GM23338 (cell line): ENCODE measurements around the gene OPN4. TPM values are rescaled to one million over a fixed set of nuclear protein-coding genes. Genes with fewer than 3 reads are reported as not detected.

ENCODE experiments used
- ATAC-seq: fragments of 200-7000 bp; cut with Tn5 transposase; 3 replicates; pipeline ENCODE4 v1.9.1; 2020
- DNase-seq: peaks from one replicate; pipeline ENCODE4 v3.0.0-alpha.2; 2015; ENCODE audit warnings: low spot score
- H2AFZ ChIP-seq: fragments of 200-600 bp; sonication (generic); 2 replicates; pipeline ENCODE4 v1.8.0; 2016; ENCODE audit warnings: antibody characterized with exemption, mild to moderate bottlenecking, moderate library complexity
- H3F3A ChIP-seq: fragments of 200-600 bp; sonication (generic); replicated peaks from 2 replicates; pipeline ENCODE4 v1.8.0; 2017; ENCODE audit warnings: antibody characterized with exemption, mixed run types, low read depth
- H3K27ac ChIP-seq: fragments of 200-600 bp; sonication (generic); 2 replicates; pipeline ENCODE4 v1.6.1; 2016; ENCODE audit warnings: low read depth
- H3K27me3 ChIP-seq: fragments of 200-600 bp; sonication (generic); 2 replicates; pipeline ENCODE4 v1.8.0; 2016; ENCODE audit warnings: mild to moderate bottlenecking, mixed run types, moderate library complexity; ENCODE audit not compliant: insufficient read depth
- H3K36me3 ChIP-seq: fragments of 200-600 bp; sonication (generic); 2 replicates; pipeline ENCODE4 v1.8.0; 2016; ENCODE audit warnings: mild to moderate bottlenecking; ENCODE audit not compliant: insufficient read depth
- H3K4me1 ChIP-seq: fragments of 200-600 bp; sonication (generic); 2 replicates; pipeline ENCODE4 v1.8.0; 2016; ENCODE audit warnings: mild to moderate bottlenecking, moderate library complexity; ENCODE audit not compliant: insufficient read depth
- H3K4me2 ChIP-seq: fragments of 200-600 bp; sonication (generic); 2 replicates; pipeline ENCODE4 v1.7.1; 2017; ENCODE audit warnings: mixed run types
- H3K4me3 ChIP-seq: fragments of 200-600 bp; sonication (generic); 2 replicates; pipeline ENCODE4 v1.6.1; 2016; ENCODE audit warnings: mixed run types
- H3K79me2 ChIP-seq: fragments of 200-600 bp; sonication (generic); replicated peaks from 2 replicates; pipeline ENCODE4 v1.8.0; 2017; ENCODE audit warnings: mild to moderate bottlenecking; ENCODE audit not compliant: insufficient read depth
- H3K9me2 ChIP-seq: fragments of 200-600 bp; sonication (generic); 2 replicates; pipeline ENCODE4 v1.8.0; 2017; ENCODE audit not compliant: insufficient read depth
- H4K20me1 ChIP-seq: fragments of 200-600 bp; sonication (generic); replicated peaks from 2 replicates; pipeline ENCODE4 v1.8.0; 2017; ENCODE audit warnings: mild to moderate bottlenecking; ENCODE audit not compliant: insufficient read depth
- H3K27ac Mint-ChIP-seq: 2 replicates; pipeline ENCODE4 v1.8.0; 2020; ENCODE audit warnings: inconsistent platforms, mild to moderate bottlenecking, moderate library complexity, mixed read lengths
- H3K27me3 Mint-ChIP-seq: 3 replicates; pipeline ENCODE4 v1.8.0; 2022; ENCODE audit warnings: low read depth, mild to moderate bottlenecking, moderate library complexity, mixed read lengths, inconsistent platforms; ENCODE audit not compliant: insufficient read depth, poor library complexity
- H3K36me3 Mint-ChIP-seq: 3 replicates; pipeline ENCODE4 v1.8.0; 2021; ENCODE audit warnings: low read depth, mild to moderate bottlenecking, inconsistent platforms, moderate library complexity, mixed read lengths
- H3K4me1 Mint-ChIP-seq: 3 replicates; pipeline ENCODE4 v1.8.0; 2020; ENCODE audit warnings: mild to moderate bottlenecking, inconsistent platforms, mixed read lengths
- H3K4me3 Mint-ChIP-seq: 3 replicates; pipeline ENCODE4 v1.8.0; 2021; ENCODE audit warnings: moderate library complexity, mild to moderate bottlenecking, inconsistent platforms, mixed read lengths
- H3K9me3 Mint-ChIP-seq: 3 replicates; pipeline ENCODE4 v1.8.0; 2020; ENCODE audit warnings: moderate library complexity, mild to moderate bottlenecking, inconsistent platforms, mixed read lengths
- CREB1 ChIP-seq: fragments of 250-450 bp; sonication (Bioruptor Pico); IDR thresholded peaks from 2 replicates; pipeline ENCODE4 v1.5.0; 2020; ENCODE audit warnings: low read depth, mild to moderate bottlenecking, moderate library complexity
- EZH2 ChIP-seq: fragments of 200-600 bp; sonication (generic); IDR thresholded peaks from one replicate; pipeline ENCODE4 v1.8.0; 2017; ENCODE audit warnings: antibody characterized with exemption, mild to moderate bottlenecking, low read depth; ENCODE audit not compliant: unreplicated experiment
- POLR2AphosphoS5 ChIP-seq: IDR thresholded peaks from 2 replicates; pipeline ENCODE4 v1.6.1; 2016; ENCODE audit warnings: antibody characterized with exemption, low read depth
- STAT1 ChIP-seq: IDR thresholded peaks from one replicate; pipeline ENCODE4 v1.6.1; 2016; ENCODE audit warnings: antibody characterized with exemption; ENCODE audit not compliant: unreplicated experiment
- ZNF114 ChIP-seq: fragments of 250-450 bp; sonication (Bioruptor Pico); IDR thresholded peaks from 2 replicates; pipeline ENCODE4 v1.5.0; 2020; ENCODE audit warnings: mild to moderate bottlenecking, moderate library complexity
- ZNF331 ChIP-seq: fragments of 250-450 bp; sonication (Bioruptor Pico); IDR thresholded peaks from 2 replicates; pipeline ENCODE4 v1.5.0; 2020; ENCODE audit warnings: low read depth, mild to moderate bottlenecking, moderate library complexity
- polyA plus RNA-seq: library from polyadenylated mRNA; unstranded; fragments of >200 nt; fragmentation: Nextera tagmentation; extraction: Ambion mirVana; gene quantifications from 2 replicates; pipeline ENCODE4 v1.2.1, GENCODE V29; 2016
- total RNA-seq: library from RNA; depleted of rRNA; stranded (reverse); fragments of >200 nt; shearing (Covaris generic); gene quantifications from 2 replicates; pipeline ENCODE4 v1.2.3, GENCODE V29; 2014
- TF ChIP-seq, protein P1 (sequence below): IDR thresholded peaks from 2 replicates; pipeline ENCODE4 v1.6.1; 2016; ENCODE audit warnings: antibody characterized with exemption
- TF ChIP-seq, protein P2 (sequence below): IDR thresholded peaks from one replicate; pipeline ENCODE4 v1.6.1; 2018; ENCODE audit warnings: antibody characterized with exemption; ENCODE audit not compliant: unreplicated experiment
- TF ChIP-seq, protein P3 (sequence below): fragments of 250-450 bp; sonication (Bioruptor Pico); IDR thresholded peaks from 2 replicates; pipeline ENCODE4 v1.5.0; 2020; ENCODE audit warnings: mild to moderate bottlenecking, moderate library complexity

OPN4 gene
- total and polyA plus RNA-seq, 2 experiments from 2014 or later, result not detected

DNA sequence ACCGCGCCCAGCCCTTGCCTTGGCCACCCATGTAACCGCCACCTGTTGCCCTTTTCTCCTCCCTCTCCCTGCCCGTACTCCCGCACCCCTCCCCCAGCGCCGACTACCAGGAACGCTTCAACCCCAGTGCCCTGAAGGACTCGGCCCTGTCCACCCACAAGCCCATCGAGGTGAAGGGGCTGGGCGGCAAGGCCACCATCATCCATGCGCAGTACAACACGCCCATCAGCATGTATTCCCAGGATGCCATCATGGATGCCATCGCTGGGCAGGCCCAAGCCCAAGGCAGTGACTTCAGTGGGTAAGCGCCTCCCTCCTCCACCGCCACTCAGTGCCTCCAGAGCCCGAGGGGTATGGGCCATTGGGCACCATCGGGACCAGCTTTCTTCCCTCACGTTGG, 32.6 kb downstream of the OPN4 start (continued):
- TF ChIP-seq, protein P1, sequence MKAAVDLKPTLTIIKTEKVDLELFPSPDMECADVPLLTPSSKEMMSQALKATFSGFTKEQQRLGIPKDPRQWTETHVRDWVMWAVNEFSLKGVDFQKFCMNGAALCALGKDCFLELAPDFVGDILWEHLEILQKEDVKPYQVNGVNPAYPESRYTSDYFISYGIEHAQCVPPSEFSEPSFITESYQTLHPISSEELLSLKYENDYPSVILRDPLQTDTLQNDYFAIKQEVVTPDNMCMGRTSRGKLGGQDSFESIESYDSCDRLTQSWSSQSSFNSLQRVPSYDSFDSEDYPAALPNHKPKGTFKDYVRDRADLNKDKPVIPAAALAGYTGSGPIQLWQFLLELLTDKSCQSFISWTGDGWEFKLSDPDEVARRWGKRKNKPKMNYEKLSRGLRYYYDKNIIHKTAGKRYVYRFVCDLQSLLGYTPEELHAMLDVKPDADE, result no peak
- TF ChIP-seq, protein P2, sequence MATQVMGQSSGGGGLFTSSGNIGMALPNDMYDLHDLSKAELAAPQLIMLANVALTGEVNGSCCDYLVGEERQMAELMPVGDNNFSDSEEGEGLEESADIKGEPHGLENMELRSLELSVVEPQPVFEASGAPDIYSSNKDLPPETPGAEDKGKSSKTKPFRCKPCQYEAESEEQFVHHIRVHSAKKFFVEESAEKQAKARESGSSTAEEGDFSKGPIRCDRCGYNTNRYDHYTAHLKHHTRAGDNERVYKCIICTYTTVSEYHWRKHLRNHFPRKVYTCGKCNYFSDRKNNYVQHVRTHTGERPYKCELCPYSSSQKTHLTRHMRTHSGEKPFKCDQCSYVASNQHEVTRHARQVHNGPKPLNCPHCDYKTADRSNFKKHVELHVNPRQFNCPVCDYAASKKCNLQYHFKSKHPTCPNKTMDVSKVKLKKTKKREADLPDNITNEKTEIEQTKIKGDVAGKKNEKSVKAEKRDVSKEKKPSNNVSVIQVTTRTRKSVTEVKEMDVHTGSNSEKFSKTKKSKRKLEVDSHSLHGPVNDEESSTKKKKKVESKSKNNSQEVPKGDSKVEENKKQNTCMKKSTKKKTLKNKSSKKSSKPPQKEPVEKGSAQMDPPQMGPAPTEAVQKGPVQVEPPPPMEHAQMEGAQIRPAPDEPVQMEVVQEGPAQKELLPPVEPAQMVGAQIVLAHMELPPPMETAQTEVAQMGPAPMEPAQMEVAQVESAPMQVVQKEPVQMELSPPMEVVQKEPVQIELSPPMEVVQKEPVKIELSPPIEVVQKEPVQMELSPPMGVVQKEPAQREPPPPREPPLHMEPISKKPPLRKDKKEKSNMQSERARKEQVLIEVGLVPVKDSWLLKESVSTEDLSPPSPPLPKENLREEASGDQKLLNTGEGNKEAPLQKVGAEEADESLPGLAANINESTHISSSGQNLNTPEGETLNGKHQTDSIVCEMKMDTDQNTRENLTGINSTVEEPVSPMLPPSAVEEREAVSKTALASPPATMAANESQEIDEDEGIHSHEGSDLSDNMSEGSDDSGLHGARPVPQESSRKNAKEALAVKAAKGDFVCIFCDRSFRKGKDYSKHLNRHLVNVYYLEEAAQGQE, result no peak
- TF ChIP-seq POLR2AphosphoS5 (no peak), ZNF331 (CRISPR knock-in tag) (no peak)

DNA sequence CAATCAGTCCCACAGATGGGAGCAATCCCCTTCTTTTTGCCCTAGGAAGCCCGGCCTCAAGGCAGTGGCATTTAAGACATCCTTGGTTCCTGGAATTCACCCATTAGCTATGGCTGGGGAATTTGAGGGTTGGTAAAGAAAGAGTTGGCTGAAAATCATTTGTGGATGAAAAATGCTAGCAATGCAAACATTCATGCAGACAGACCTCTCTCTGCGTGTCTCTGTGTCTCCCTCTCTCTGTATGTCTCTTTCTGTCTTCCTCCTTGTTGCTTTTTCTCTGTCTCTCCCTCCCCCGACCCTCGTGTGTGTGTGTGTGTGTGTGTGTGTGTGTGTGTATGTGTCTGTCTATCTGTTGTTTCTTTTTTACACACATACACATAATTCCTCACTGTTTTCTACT, 33.4 kb downstream of the OPN4 start:
- Histone ChIP-seq H4K20me1 (no peaks in the 10 kb centered on the region), H3K4me1 (peaks cover 6% of the 10 kb centered on the region; the same call in 1 of the 2 replicates), H3K9me2 (no peaks in the 10 kb centered on the region), H3K4me2 (no peak overlapping the region), H3K27me3 (no peaks in the 10 kb centered on the region), H3K79me2 (no peaks in the 10 kb centered on the region), H3K4me3 (no peak overlapping the region), H2AFZ (0 out of 2 replicates have a peak overlapping the region, but pooled peaks have one; percentile 32), H3F3A (no peaks in the 10 kb centered on the region), H3K27ac (no peak overlapping the region), H3K36me3 (no peaks in the 10 kb centered on the region)
- H3K4me1 Mint-ChIP-seq, result peaks cover 34% of the 10 kb centered on the region
- H3K27ac Mint-ChIP-seq, result no peak overlapping the region
- no peaks in the 10 kb centered on the region for H3K36me3 Mint-ChIP-seq
- no peak for DNase-seq
- ATAC-seq, result no peak
- H3K27me3 Mint-ChIP-seq, result peaks cover 8% of the 10 kb centered on the region
- H3K4me3 Mint-ChIP-seq, result no peak overlapping the region
- no peaks in the 10 kb centered on the region for H3K9me3 Mint-ChIP-seq
- TF ChIP-seq ZNF114 (CRISPR knock-in tag) (no peak), STAT1 (no peak), CREB1 (CRISPR knock-in tag) (no peak), EZH2 (no peak), POLR2AphosphoS5 (no peak)
- TF ChIP-seq, protein P2, result no peak
- TF ChIP-seq, protein P3, sequence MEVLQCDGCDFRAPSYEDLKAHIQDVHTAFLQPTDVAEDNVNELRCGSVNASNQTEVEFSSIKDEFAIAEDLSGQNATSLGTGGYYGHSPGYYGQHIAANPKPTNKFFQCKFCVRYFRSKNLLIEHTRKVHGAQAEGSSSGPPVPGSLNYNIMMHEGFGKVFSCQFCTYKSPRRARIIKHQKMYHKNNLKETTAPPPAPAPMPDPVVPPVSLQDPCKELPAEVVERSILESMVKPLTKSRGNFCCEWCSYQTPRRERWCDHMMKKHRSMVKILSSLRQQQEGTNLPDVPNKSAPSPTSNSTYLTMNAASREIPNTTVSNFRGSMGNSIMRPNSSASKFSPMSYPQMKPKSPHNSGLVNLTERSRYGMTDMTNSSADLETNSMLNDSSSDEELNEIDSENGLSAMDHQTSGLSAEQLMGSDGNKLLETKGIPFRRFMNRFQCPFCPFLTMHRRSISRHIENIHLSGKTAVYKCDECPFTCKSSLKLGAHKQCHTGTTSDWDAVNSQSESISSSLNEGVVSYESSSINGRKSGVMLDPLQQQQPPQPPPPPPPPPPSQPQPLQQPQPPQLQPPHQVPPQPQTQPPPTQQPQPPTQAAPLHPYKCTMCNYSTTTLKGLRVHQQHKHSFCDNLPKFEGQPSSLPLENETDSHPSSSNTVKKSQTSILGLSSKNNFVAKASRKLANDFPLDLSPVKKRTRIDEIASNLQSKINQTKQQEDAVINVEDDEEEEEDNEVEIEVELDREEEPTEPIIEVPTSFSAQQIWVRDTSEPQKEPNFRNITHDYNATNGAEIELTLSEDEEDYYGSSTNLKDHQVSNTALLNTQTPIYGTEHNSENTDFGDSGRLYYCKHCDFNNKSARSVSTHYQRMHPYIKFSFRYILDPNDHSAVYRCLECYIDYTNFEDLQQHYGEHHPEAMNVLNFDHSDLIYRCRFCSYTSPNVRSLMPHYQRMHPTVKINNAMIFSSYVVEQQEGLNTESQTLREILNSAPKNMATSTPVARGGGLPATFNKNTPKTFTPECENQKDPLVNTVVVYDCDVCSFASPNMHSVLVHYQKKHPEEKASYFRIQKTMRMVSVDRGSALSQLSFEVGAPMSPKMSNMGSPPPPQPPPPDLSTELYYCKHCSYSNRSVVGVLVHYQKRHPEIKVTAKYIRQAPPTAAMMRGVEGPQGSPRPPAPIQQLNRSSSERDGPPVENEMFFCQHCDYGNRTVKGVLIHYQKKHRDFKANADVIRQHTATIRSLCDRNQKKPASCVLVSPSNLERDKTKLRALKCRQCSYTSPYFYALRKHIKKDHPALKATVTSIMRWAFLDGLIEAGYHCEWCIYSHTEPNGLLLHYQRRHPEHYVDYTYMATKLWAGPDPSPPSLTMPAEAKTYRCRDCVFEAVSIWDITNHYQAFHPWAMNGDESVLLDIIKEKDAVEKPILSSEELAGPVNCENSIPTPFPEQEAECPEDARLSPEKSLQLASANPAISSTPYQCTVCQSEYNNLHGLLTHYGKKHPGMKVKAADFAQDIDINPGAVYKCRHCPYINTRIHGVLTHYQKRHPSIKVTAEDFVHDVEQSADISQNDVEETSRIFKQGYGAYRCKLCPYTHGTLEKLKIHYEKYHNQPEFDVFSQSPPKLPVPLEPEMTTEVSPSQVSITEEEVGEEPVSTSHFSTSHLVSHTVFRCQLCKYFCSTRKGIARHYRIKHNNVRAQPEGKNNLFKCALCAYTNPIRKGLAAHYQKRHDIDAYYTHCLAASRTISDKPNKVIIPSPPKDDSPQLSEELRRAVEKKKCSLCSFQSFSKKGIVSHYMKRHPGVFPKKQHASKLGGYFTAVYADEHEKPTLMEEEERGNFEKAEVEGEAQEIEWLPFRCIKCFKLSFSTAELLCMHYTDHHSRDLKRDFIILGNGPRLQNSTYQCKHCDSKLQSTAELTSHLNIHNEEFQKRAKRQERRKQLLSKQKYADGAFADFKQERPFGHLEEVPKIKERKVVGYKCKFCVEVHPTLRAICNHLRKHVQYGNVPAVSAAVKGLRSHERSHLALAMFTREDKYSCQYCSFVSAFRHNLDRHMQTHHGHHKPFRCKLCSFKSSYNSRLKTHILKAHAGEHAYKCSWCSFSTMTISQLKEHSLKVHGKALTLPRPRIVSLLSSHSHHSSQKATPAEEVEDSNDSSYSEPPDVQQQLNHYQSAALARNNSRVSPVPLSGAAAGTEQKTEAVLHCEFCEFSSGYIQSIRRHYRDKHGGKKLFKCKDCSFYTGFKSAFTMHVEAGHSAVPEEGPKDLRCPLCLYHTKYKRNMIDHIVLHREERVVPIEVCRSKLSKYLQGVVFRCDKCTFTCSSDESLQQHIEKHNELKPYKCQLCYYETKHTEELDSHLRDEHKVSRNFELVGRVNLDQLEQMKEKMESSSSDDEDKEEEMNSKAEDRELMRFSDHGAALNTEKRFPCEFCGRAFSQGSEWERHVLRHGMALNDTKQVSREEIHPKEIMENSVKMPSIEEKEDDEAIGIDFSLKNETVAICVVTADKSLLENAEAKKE (CRISPR knock-in tag), result no peak
- TF ChIP-seq, protein P1, result no peak
